ENCODE measurements around the gene CADM1.

The CADM1 gene

DNA sequence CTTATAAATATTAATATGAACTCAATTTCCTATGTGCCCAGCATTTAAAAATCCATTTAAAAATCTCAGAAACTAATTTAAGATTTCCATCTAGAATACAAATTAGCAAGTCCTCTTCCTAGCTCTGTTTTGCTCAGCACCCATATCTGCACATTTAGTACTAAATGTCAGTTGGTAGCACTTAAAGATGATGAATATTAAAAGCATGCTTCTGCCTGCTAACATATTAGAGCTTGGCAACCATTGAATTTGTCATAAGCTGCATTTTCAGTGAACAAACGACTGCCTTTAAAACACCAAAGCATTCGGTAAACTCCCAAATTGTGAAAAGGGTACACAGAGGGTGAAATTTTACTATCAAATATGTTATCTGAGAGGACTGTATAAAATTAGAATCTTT lies 177.7 kb downstream of the CADM1 start:
- Histone ChIP-seq H3K27ac (ENCODE audit: insufficient read depth, low read depth, low read length, poor library complexity, severe bottlenecking) (no peak overlapping the region), H3K4me1 (ENCODE audit: control insufficient read depth, insufficient read depth, low read length) (peaks cover 11% of the 10 kb centered on the region), H3K36me3 (ENCODE audit: control insufficient read depth, insufficient read depth, low read length) (peaks cover 3% of the 10 kb centered on the region), H3K27me3 (ENCODE audit: control insufficient read depth, insufficient read depth, low read length, poor library complexity, severe bottlenecking) (no peaks in the 10 kb centered on the region), H3K9me3 (ENCODE audit: control insufficient read depth, low read length) (no peaks in the 10 kb centered on the region), H3K4me3 (ENCODE audit: insufficient read depth, low read depth, low read length) (no peak overlapping the region)
- 92 to 100% methylated on average over 2 of the region's 2 CpGs for WGBS, 2 experiments

DNA sequence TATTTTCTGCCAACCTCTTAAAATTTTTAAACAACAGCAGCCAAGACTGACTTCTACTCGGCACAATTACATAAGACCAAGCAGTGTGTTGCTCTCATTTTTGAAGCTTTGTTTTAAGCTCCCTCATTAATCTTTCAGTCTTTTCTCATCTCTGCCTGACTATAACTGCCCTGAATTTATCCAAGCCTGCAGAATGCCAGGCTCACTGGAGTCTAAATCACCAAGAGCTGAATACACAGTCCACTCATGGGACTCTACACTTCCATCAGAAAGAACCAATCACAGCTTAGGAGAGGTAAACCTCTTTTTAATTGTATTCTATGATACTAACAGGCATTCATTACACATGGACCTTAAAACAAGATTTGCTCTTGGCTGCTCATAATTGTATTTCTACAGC lies 178.7 kb downstream of the CADM1 start:
- H3K27ac ChIP-seq (ENCODE audit: insufficient read depth, low read depth, low read length, poor library complexity, severe bottlenecking) = no peak overlapping the region
- WGBS, 2 experiments = 92 to 95% methylated on average over 1 of the region's 1 CpG

DNA sequence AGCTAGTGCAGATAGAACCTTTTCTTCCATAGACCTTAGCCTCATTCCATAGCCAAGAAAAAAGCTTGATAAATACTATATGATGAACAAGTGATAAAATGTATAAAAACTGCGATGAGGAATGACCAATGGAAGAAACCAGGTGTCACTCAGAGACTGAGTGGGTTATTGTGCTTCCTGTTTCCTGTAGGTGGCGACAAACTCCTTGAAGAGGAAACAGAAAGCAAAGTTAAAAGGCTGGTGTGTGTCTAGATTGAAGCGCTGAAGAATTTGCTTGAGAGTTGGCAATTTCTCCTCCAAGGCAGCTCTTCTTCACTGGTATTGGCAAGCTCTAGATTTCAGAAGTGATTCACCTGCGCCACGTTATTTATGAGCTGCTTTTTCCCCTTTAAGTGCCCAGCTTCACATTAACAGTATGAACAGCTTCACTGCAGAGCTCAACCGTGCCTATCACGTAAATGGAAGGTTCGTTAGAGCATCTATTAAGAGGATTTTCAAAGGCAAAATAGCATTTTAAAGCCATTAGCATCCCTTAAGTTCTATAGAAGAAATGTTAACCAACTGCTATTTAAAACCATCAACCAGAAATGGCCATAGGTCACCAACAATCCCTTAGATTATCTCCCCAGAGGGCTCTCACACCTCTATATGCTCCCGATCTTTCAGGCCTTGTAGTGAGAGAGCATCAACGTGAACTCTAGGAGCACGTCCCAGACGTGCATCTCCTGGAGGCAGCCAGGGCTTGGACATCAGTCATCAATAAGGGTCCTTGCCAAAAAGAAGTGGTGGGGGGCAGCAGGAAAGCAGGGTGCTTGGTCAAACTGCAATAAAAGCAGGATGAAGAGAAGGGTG lies 179.4 kb downstream of the CADM1 start:
- Histone ChIP-seq H3K27me3 (ENCODE audit: control insufficient read depth, insufficient read depth, low read length, poor library complexity, severe bottlenecking) (no peaks in the 10 kb centered on the region), H3K4me3 (ENCODE audit: insufficient read depth, low read depth, low read length) (no peak overlapping the region), H3K27ac (ENCODE audit: insufficient read depth, low read depth, low read length, poor library complexity, severe bottlenecking) (no peak overlapping the region), H3K4me1 (ENCODE audit: control insufficient read depth, insufficient read depth, low read length) (peaks cover 5% of the 10 kb centered on the region), H3K9me3 (ENCODE audit: control insufficient read depth, low read length) (no peaks in the 10 kb centered on the region), H3K36me3 (ENCODE audit: control insufficient read depth, insufficient read depth, low read length) (peaks cover 3% of the 10 kb centered on the region)
- 55 to 62% methylated on average over 12 of the region's 12 CpGs for WGBS, 2 experiments

More for the DNA sequence above, 178.7 kb downstream of the CADM1 start:
- Histone ChIP-seq H3K9me3 (ENCODE audit: control insufficient read depth, low read length) (no peaks in the 10 kb centered on the region), H3K36me3 (ENCODE audit: control insufficient read depth, insufficient read depth, low read length) (peaks cover 3% of the 10 kb centered on the region), H3K4me1 (ENCODE audit: control insufficient read depth, insufficient read depth, low read length) (peaks cover 5% of the 10 kb centered on the region), H3K27me3 (ENCODE audit: control insufficient read depth, insufficient read depth, low read length, poor library complexity, severe bottlenecking) (no peaks in the 10 kb centered on the region), H3K4me3 (ENCODE audit: insufficient read depth, low read depth, low read length) (no peak overlapping the region)

DNA sequence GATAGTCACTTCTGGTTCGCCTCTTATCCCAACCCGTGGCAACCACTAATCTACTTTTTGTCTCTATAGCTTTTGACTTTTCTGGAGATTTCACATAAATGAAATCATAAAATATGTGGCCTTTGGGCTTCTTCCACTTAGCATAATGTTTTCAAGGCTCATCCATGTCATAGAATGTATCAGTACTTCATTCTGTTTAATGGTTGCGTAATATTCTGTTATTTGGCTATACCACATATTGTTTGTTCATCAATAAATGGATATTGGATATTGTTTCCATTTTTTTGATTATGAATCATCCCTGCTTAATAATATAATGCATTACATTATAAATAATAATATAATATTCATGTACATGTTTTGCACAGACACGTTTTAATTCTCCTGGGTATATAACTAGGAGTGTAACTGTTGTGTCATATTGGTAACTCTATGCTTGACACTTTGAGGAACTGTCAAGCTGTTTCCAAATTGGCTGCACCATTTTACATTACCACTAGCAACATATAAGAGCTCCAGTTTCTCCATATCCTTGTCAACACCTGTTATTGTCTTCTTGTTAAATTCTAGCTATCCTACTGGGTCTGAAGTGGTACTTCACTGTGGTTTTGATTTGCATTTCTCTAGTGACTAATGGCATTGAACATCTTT lies 181.5 kb downstream of the CADM1 start:
- no peaks in the 10 kb centered on the region for H3K27me3 ChIP-seq (ENCODE audit: control insufficient read depth, insufficient read depth, low read length, poor library complexity, severe bottlenecking)
- no peaks in the 10 kb centered on the region for H3K36me3 ChIP-seq (ENCODE audit: control insufficient read depth, insufficient read depth, low read length)
- peaks cover 5% of the 10 kb centered on the region for H3K4me1 ChIP-seq (ENCODE audit: control insufficient read depth, insufficient read depth, low read length)

DNA sequence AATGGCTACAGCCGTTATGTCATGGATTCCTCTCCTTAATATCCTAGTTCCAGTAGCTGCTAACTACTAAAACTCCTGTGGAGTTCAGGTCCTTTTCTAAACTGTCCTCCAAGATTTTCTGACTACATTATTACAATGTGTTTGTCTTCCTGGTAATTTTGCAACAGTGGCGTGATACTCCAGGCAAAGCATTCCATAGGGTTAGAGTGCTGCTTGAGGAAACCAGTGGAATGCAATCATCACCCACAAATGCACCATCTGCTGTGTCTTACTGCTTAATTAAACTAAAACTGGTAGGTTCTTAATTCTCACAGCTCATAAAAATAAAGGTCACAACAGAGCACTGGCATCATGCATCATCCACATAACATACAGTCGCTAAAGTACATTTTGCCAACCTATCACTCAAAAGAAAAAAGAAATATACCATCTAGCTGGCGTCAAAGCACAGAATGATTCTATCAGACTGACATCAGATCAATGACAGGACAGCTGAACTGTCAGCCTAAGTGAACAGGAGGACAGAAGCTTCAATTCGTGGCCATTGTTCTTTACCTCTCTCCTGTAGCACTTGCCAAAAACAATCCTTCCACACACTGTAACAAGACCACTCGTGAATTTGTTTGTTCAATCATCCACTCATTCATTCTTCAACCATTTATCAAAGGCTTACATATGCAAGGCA lies 182.5 kb downstream of the CADM1 start:
- Histone ChIP-seq H3K4me3 (ENCODE audit: insufficient read depth, low read depth, low read length) (no peak overlapping the region), H3K27me3 (ENCODE audit: control insufficient read depth, insufficient read depth, low read length, poor library complexity, severe bottlenecking) (no peaks in the 10 kb centered on the region), H3K9me3 (ENCODE audit: control insufficient read depth, low read length) (no peaks in the 10 kb centered on the region), H3K4me1 (ENCODE audit: control insufficient read depth, insufficient read depth, low read length) (peaks cover 5% of the 10 kb centered on the region), H3K27ac (ENCODE audit: insufficient read depth, low read depth, low read length, poor library complexity, severe bottlenecking) (no peak overlapping the region), H3K36me3 (ENCODE audit: control insufficient read depth, insufficient read depth, low read length) (no peaks in the 10 kb centered on the region)
- WGBS, 2 experiments = 88 to 94% methylated on average over 6 of the region's 6 CpGs

More for the DNA sequence above, 181.5 kb downstream of the CADM1 start:
- Histone ChIP-seq H3K27ac (ENCODE audit: insufficient read depth, low read depth, low read length, poor library complexity, severe bottlenecking) (no peak overlapping the region), H3K4me3 (ENCODE audit: insufficient read depth, low read depth, low read length) (no peak overlapping the region), H3K9me3 (ENCODE audit: control insufficient read depth, low read length) (no peaks in the 10 kb centered on the region)
- 92 to 100% methylated on average over 3 of the region's 4 CpGs for WGBS, 2 experiments

DNA sequence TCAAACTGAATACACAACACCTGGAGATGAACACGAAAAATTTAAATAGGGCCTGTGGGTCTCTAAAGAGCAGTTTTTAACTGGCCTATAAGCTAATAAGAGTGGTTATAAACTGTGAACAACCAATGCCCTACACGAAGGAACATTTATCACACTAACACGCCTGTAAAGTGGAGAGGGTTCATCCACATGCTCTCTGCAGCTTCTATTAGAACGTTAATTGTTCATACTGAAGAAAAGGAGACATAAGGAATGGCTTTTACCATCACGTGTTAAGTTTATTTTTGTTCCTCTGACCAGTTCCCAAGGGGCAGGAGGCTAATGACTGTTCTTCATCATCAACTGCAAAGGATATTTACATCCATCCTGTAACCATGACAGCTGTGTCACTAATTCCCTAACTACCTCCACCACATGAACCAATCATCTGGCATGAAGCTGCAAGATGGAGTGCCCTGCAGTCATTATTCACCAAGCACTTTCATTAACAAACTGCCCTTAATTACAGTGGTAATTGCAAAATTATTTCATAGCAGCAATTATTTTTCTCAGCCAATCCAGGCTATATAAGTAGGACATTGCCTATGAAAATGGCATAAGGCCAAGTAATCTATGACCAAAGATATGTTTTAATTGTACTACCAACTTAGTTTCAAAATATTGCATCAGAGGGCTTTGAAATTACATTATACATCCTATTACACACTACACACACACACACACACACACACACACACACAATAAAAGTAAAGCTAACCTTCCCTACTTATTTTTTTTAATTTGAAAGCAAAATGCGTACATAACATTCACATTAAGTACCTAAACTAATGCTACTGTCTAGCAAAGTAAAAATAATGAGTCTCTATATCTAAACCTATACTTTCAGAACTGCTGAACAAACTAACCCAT lies 186.7 kb downstream of the CADM1 start:
- Histone ChIP-seq H3K4me3 (ENCODE audit: insufficient read depth, low read depth, low read length) (no peak overlapping the region), H3K27me3 (ENCODE audit: control insufficient read depth, insufficient read depth, low read length, poor library complexity, severe bottlenecking) (no peaks in the 10 kb centered on the region), H3K27ac (ENCODE audit: insufficient read depth, low read depth, low read length, poor library complexity, severe bottlenecking) (no peak overlapping the region), H3K4me1 (ENCODE audit: control insufficient read depth, insufficient read depth, low read length) (no peaks in the 10 kb centered on the region), H3K9me3 (ENCODE audit: control insufficient read depth, low read length) (no peaks in the 10 kb centered on the region), H3K36me3 (ENCODE audit: control insufficient read depth, insufficient read depth, low read length) (no peaks in the 10 kb centered on the region)
- 91 to 97% methylated on average over 6 of the region's 6 CpGs for WGBS, 2 experiments

DNA sequence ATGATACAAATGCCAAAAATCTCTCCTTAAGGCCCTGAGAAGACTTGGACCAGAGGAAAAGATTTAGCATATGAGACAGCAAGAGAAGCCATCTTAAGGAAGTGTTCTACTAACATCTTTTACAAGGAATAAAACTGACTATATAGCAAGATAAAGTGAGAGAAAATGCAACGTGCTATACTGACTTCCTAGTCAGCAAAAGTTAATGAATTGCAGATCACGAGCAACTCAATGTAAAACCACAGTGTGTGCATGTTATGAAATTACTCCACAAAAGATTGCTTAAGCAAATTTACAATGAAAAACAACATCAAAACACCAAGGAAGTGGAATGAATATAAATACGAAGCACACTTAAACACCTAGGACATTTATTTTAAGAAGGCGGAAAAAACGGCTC lies 187.5 kb downstream of the CADM1 start:
- Histone ChIP-seq H3K27ac (ENCODE audit: insufficient read depth, low read depth, low read length, poor library complexity, severe bottlenecking) (no peak overlapping the region), H3K36me3 (ENCODE audit: control insufficient read depth, insufficient read depth, low read length) (no peaks in the 10 kb centered on the region), H3K27me3 (ENCODE audit: control insufficient read depth, insufficient read depth, low read length, poor library complexity, severe bottlenecking) (no peaks in the 10 kb centered on the region), H3K4me1 (ENCODE audit: control insufficient read depth, insufficient read depth, low read length) (no peaks in the 10 kb centered on the region), H3K4me3 (ENCODE audit: insufficient read depth, low read depth, low read length) (no peak overlapping the region), H3K9me3 (ENCODE audit: control insufficient read depth, low read length) (no peaks in the 10 kb centered on the region)
- 93 to 97% methylated on average over 4 to 5 of the region's 5 CpGs for WGBS, 2 experiments

DNA sequence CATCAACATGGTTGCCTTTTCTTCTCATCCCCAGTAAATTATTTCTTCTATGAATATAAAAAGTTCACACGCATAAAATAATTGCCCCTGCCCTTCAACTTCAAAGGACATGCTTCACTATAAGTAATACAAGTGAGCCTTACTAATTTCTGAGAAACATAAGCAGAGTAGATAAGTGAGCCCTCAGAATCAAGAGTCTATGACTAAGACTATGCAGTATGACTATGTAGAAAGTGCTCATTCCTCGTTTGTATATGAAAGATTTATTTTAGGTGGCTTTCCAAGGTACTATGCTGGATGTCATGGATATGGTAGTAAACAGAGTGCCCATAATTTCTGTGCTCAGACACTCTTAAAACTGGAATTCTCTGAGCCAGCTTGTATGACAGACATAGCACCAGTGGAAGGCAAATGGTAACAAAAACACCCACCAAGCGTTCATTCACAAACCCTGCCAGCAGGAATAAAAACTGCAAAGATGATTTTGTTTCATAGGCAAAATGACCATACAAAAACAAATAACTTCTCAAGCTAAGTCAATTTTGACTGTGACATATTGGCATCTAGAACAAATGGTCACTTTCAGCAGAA lies 189.8 kb downstream of the CADM1 start:
- Histone ChIP-seq H3K27me3 (ENCODE audit: control insufficient read depth, insufficient read depth, low read length, poor library complexity, severe bottlenecking) (no peaks in the 10 kb centered on the region), H3K4me3 (ENCODE audit: insufficient read depth, low read depth, low read length) (no peak overlapping the region), H3K4me1 (ENCODE audit: control insufficient read depth, insufficient read depth, low read length) (no peaks in the 10 kb centered on the region), H3K36me3 (ENCODE audit: control insufficient read depth, insufficient read depth, low read length) (no peaks in the 10 kb centered on the region), H3K27ac (ENCODE audit: insufficient read depth, low read depth, low read length, poor library complexity, severe bottlenecking) (no peak overlapping the region), H3K9me3 (ENCODE audit: control insufficient read depth, low read length) (no peaks in the 10 kb centered on the region)
- 88 to 96% methylated on average over 2 to 3 of the region's 3 CpGs for WGBS, 2 experiments

DNA sequence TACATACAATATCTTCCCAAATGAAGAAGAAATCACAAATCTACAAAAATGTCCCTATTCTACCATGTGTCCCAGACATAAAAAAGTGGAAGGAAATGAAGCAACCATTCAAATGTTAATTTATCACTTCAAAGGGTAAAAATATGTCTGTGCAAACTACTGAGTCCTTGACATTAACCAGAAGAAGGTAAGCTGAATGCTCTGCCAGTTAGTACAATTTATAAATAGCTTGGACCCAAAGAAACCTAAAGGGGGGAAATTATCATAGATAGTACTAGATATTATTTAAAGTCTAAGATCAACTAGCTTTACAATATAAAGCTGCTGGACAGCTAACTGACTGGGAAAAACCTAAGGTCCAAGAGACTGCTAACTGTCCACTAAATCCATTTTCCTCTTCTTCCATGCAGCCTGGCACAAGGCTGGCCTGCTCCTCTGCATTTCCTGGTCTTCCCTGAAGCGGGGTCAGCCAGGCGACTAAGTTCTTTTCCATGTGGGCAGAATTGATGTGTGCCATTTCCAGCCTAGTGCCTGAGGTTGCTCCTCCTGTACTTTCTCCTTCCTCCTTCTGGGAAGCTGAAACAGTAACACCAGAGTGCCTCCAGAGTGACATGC lies 190.9 kb downstream of the CADM1 start:
- Histone ChIP-seq H3K4me1 (ENCODE audit: control insufficient read depth, insufficient read depth, low read length) (no peaks in the 10 kb centered on the region), H3K9me3 (ENCODE audit: control insufficient read depth, low read length) (no peaks in the 10 kb centered on the region), H3K27me3 (ENCODE audit: control insufficient read depth, insufficient read depth, low read length, poor library complexity, severe bottlenecking) (no peaks in the 10 kb centered on the region), H3K27ac (ENCODE audit: insufficient read depth, low read depth, low read length, poor library complexity, severe bottlenecking) (no peak overlapping the region), H3K4me3 (ENCODE audit: insufficient read depth, low read depth, low read length) (no peak overlapping the region), H3K36me3 (ENCODE audit: control insufficient read depth, insufficient read depth, low read length) (no peaks in the 10 kb centered on the region)
- WGBS, 2 experiments = 97 to 100% methylated on average over 2 of the region's 2 CpGs
